Ureter (tissue), 1 donor: ENCODE measurements around the gene OR1B1. TPM values are rescaled to one million over a fixed set of nuclear protein-coding genes. Genes with fewer than 3 reads are reported as not detected.
"Not testable (repeated sequence)": the region's sequence is repeated elsewhere in the genome, so short reads cannot be mapped to it uniquely, and the experiment has no call there.

Source experiments
- DNase-seq: peaks from one replicate; pipeline ENCODE4 v3.0.0-alpha.2; 2020; ENCODE audit warnings: low spot score
- total RNA-seq: library from RNA; stranded (reverse); gene quantifications from one replicate; pipeline ENCODE4 v1.2.4, GENCODE V29; 2023
- donor health status: DM: yes; HTN: yes; CAD: no.

Gene OR1B1
- total RNA-seq: 0.39 TPM

DNA sequence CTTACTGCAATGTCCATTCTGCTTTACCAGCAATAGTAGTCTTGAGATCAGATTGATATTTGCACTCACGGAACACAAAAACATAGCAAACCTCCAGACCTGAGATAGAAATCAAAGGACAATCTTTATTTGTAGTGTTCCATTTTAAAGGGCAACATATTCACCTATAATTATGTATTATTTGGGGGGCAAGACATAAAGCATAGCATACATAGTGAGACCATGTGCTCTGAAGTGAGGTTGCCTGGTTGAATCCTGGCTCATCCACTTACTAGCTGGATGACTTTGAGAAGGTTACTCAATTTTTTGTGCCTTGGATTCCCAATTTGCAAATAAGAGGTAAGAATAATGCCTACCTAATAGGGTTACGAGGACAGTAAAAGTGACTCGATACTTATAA is at the start of gene OR1B1:
Gene OR1B1, minus strand, starts transcription at position 101 of the 400 bp plus-strand sequence.
- no peak for DNase-seq

DNA sequence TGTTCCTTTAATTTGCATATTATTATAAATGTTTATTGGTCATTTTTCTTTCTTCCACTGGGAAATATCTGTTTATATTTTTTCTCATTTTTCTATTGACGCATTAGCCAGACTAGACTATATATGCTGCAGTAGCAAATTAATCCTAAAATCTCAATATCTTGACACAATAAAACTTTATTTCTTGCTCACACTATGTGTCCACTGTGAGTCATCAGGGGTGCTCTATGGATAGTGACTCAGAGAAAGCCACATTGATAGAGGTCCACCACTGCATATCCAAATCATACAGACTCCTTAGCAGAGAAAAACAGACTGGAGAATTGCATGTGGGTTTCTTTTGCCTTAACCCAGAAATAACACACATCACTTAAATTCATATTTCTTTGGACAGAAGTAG is 38.3 kb upstream of the OR1B1 start:
- no peak for DNase-seq

DNA sequence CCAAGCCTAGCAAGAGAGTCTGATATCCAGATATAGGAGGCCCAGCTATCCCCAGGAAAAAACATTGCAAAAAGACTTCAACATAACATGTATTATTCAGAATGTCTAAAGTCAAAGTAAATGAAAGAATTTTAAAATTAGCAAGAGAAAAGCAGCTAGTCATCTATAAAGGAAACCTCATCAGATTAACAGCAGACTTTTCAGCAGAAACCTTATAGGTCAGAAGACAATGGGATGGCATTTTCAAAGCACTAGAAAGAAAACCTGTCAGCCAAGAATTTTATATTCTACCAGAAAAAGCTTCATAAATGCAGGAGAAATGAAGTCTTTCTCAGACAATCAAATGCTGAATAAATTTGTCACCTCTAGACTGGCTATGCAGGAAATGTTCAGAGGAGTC is 27.4 kb upstream of the OR1B1 start:
- DNase-seq: no peak

DNA sequence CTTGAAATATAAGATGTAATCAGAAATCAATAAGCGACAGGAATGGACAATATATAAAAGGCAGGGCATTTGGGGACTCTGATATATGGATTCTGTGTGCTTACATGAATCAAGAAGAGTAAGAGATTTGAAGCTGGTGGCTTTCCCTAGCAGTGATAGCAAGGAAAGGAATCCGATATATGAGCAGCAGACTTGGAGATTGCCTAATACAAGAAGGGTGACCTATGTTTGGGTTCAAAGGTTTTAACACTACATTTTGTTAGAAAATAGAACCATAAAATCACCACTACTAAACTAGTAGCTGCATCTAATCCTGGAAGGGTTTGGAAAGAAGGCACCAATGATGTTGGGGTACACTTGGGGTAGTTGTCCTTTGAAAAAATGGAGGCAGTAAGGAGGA is 15.1 kb upstream of the OR1B1 start:
- DNase-seq: no peak

DNA sequence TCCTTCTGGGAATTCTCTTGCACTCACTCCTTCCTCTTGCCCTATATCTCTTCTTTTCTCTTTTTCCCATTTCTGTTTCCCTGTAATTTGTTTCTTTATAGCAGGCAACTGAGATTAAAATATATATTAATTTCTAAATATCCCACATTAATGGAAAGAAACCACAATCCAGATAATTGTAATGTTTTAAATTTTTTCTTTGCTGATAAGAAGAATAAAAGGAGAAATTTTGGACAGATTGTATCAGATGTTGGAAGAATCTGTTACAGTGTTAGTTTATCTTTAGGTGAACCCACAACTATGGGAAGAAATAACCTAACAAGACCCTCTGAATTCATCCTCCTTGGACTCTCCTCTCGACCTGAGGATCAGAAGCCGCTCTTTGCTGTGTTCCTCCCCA is 4.0 kb upstream of the OR1B1 start, which contains the start of gene OR1L1:
Gene OR1L1, plus strand, starts transcription at position 301 of the 400 bp plus-strand sequence. Its CDS starts 0 bp downstream, at position 301.
- DNase-seq: no peak

DNA sequence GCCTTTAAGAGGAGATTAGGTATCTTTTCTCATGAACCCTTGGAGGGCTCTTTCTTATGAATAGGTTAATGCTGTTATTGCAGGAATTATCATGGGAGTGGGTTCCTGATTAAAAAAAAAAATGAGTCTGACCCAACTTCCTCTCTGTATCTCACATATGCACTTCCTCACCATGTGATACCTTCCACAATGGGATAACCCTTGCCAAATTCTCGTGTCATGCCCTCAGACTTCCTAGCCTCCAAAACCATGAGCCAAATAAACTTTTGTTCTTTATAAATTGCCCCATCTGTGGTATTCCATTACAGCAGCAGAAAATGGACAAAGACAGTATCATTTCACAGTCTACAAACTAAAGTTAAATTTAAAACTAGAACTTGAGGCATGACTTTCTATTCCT is 1.0 kb downstream of the OR1B1 start:
- DNase-seq: no peak

DNA sequence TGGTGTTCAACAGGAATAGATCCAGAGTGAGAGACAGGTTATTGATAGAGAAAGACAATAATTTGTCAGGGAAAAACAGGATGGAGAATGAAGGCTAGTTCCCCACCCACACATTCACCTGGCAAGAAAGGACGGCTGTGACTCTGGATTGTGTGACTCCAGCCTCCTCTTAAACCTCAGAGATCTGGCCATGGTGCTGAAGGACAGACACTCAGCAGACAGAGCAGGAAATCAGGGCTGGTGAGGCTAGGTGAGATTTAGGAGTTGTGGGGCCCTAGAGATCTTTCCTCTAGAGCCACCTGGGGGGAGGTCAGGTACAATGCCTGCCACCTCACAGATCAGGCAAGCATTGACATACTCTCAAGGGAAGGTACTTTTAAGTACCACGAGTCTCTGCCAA is 15.2 kb downstream of the OR1B1 start:
- no peak for DNase-seq

DNA sequence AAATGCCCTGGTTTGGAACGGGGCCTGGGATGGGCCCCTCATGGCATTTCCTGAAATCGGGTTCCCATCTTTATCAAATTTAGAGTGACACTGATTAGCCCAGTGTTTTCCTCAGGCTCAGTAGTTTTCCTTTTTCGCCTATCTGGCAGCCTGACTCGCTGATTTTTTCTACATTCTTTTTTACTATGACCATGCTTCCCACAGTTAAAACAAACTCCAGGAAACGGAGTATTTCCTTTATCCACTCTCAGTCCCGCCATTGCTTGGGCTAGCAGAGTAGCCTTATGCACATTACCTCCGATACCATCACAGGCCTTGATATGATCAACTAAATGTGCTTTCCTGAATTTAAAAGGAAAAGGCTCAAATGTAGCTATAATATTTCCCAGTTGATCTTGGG is 37.4 kb downstream of the OR1B1 start:
- no peak for DNase-seq

DNA sequence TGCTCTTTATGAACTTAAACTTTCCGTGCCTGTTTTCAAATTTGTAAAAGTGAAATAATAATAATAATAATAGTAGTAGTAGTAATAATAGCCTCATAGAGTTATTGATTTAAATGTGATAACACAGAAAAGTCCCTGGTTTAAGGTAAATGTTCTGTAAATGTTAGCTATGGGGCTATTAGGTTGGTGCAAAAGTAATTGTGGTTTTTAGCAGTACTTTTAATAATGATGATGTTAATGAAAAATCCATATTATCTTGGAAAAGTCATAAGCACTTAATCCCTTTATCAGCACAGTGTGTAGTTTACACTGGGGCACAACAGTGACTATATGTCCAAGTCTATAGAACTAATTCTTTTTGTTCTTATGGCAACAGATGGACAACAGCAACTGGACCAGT is 43.1 kb downstream of the OR1B1 start, which contains the start of gene OR1Q1:
Gene OR1Q1, plus strand, starts transcription at position 377 of the 400 bp plus-strand sequence. Its CDS starts 0 bp downstream, at position 377.
- no peak for DNase-seq

DNA sequence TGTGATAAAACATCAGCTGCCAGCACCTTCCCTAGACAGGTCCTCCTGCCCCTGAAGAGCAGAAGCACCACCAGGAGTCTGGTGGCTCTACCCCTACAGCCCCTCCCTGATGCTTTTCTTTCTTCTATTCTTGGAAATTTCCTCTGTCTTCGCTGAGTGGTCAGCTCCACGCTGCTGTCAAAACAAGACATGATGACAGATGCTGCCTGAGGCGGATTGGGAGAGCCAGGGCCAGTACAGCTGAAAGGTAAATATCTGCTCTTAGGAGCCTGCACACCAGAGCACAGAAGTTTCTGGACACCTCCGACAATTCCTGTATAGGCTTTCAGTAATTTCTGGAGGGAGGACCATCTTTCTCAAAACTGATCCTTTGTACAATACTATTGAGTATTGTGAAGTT is 47.6 kb downstream of the OR1B1 start:
- DNase-seq: no peak

DNA sequence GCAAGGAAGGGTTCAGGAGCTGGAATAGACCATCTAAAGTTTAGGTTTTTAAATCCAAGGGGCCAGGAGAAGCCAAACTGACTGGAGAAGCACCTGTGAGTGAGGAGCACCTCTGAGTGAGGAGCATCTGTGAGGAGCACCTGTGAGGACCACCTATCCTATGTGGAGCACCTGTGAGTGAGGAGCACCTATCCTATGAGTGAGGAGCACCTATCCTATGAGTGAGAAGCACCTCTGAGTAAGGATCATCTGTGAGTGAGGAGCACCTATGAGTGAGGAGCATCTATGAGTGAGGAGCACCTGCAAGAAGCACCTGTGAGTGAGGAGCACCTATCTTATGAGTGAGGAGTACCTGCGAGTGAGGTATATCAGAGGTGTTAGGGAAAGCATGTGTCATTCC is 50.8 kb downstream of the OR1B1 start:
- no peak for DNase-seq

DNA sequence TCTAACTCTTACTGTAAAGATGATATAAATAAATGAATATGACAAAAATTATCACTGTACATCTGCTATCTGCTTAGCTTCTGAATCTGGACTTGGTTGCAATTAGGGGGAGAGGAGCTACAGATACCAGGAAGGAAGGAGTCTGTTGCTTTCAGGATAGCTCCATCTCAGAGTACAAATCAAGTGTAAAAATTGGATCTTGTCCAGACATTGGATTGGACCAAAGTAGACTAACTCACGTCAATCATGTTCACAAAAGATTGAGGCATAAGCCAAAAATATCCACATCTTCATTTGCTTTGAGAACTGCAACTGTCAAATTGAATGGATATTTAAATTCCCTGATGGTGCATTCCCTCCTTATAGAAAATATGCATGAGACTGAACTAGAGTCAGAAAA is 51.7 kb downstream of the OR1B1 start:
- DNase-seq: no peak

DNA sequence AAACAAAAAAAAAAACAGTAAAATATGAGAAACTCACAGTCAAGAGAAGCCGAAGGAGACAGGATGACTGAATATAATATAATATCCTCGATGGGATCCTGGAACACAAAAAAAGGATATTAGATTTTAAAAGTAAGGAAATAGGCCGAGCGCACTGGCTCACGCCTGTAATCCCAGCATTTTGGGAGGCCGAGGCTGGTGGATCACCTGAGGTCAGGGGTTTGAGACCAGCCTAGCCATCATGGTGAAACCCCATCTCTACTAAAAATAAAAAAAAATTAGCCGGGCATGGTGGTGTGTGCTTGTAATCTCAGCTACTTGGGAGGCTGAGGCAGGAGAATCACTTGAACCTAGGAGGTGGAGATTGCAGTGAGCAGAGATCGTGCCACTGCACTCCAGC is 74.1 kb downstream of the OR1B1 start, which contains the start of gene OR1L8:
Gene OR1L8, minus strand, starts transcription at position 101 of the 400 bp plus-strand sequence. CDS start 14,907 bp downstream, outside the sequence.
- DNase-seq: not testable (repeated sequence)

DNA sequence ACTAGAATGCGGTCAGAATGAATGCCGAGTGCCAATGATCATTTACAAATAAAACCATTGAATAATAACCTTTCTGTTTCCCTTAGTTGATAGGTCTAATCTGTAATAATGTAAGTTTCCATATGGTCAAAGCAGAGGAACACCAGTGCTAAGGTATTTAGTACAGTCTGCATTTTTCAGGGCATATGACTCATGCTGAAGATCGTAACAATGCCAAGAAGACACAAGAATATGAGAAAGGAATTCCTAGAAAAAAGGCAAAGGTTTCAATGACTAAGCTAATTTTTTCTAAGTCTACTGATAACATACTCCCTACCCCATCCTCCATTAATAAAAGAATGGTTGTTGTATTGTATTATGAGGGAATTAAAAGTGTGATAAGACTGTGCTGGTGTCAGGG is 77.1 kb downstream of the OR1B1 start:
- no peak for DNase-seq

DNA sequence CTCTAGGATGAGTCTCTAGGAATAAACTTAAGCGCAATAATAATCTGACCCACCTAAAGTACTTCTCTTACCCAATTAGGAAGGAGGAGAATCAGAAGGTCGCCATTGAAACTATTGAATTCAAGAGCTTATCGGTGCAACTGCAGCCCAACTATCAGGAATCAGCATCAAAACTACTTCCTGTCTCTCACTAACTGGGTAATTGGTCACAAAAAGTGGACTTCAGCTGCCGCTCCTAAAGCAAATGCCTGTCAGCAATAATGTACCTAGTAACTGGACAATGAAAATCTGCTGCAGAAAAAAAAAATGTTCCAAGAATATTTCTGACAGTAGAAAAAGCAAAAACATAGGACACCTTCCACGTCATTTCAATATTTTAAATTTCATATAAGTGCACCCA is 77.6 kb downstream of the OR1B1 start:
- DNase-seq: no peak

Other genes starting within 250 kb of the OR1B1 start
- not detected for gene OR1J1, start 179.7 kb downstream of the OR1B1 start, total RNA-seq
- 0.42 TPM for gene OR1J2, start 146.8 kb downstream of the OR1B1 start, total RNA-seq
- not detected for gene OR1J4, start 138.5 kb downstream of the OR1B1 start, total RNA-seq
- not detected for gene OR1N1, start 130.3 kb downstream of the OR1B1 start, total RNA-seq
- not detected for gene OR1N2, start 104.5 kb downstream of the OR1B1 start, total RNA-seq
- not detected for gene OR1L8, start 74.2 kb downstream of the OR1B1 start, total RNA-seq
- not detected for gene OR1Q1, start 42.9 kb downstream of the OR1B1 start, total RNA-seq
- gene OR1L1, start 4.1 kb upstream of the OR1B1 start, total RNA-seq: not detected
- gene OR1L3, start 17.5 kb upstream of the OR1B1 start, total RNA-seq: not detected
- not detected for gene OR1L4, start 66.4 kb upstream of the OR1B1 start, total RNA-seq
- gene OR1L6, start 84.7 kb upstream of the OR1B1 start, total RNA-seq: not detected
- not detected for gene OR5C1, start 131.3 kb upstream of the OR1B1 start, total RNA-seq
- not detected for gene OR1K1, start 142.5 kb upstream of the OR1B1 start, total RNA-seq
- gene PDCL, start 171.0 kb upstream of the OR1B1 start, total RNA-seq: 17.9 TPM
- gene RC3H2, start 247.7 kb upstream of the OR1B1 start, total RNA-seq: 48.1 TPM